Stimulated activated CD4-positive, alpha-beta T cell treated with anti-CD3 and anti-CD28 coated beads, TNF-alpha, amount 100 ng/mL, for 1 hour (primary cell): ENCODE measurements around the gene CTXN1.
A peak's percentile ranks its signal among the peaks of the same experiment; 100 is the strongest.
"Not testable (repeated sequence)": the region's sequence is repeated elsewhere in the genome, so short reads cannot be mapped to it uniquely, and the experiment has no call there.

ENCODE experiments used
- DNase-seq, 3 donors: peaks; one replicate each; pipeline ENCODE4 v3.0.0-alpha.2; 2020; ENCODE audit warnings: low read depth in 3 of 3, low spot score in 1 of 3

Gene CTXN1

GRCh38 chr19:7926021-7926726, at the start of gene CTXN1:
CTXN1 (minus strand) TSS chr19:7926135; CDS start chr19:7925538, 597 bp downstream.
- DNase-seq, result peak; percentile 49 to 83 (median 69)

GRCh38 chr19:7975037-7975436, 49.1 kb upstream of the CTXN1 start:
- no peak for DNase-seq

GRCh38 chr19:7973883-7974282, 47.9 kb upstream of the CTXN1 start:
- no peak for DNase-seq

GRCh38 chr19:7971553-7972520, 45.9 kb upstream of the CTXN1 start:
- no peak for DNase-seq

GRCh38 chr19:7970716-7971448, 44.9 kb upstream of the CTXN1 start:
- DNase-seq, result no peak

GRCh38 chr19:7969555-7969939, 43.6 kb upstream of the CTXN1 start:
- DNase-seq, result no peak

- no peak for DNase-seq
Measured at GRCh38 chr19:7968796-7969554, 43.0 kb upstream of the CTXN1 start.

GRCh38 chr19:7968008-7968795, 42.3 kb upstream of the CTXN1 start:
- DNase-seq, result no peak

- DNase-seq, result no peak
Measured at GRCh38 chr19:7965921-7966665, 40.2 kb upstream of the CTXN1 start.

GRCh38 chr19:7965259-7965841, 39.4 kb upstream of the CTXN1 start:
- no peak for DNase-seq

GRCh38 chr19:7963566-7963965, 37.6 kb upstream of the CTXN1 start:
- DNase-seq, result no peak

- DNase-seq, result no peak
Measured at GRCh38 chr19:7962644-7963268, 36.8 kb upstream of the CTXN1 start.

GRCh38 chr19:7961920-7962626, 36.1 kb upstream of the CTXN1 start:
- DNase-seq, result no peak

GRCh38 chr19:7961082-7961481, 35.1 kb upstream of the CTXN1 start:
- not testable (repeated sequence) for DNase-seq

GRCh38 chr19:7959211-7959610, 33.3 kb upstream of the CTXN1 start:
- DNase-seq, result no peak

- DNase-seq, result no peak
Measured at GRCh38 chr19:7955696-7956095, 29.8 kb upstream of the CTXN1 start.

- DNase-seq, result no peak
Measured at GRCh38 chr19:7953576-7953975, 27.6 kb upstream of the CTXN1 start.

- DNase-seq, result no peak
Measured at GRCh38 chr19:7953060-7953459, 27.1 kb upstream of the CTXN1 start.
